ENCODE measurements around the gene CMYA5. TPM values are rescaled to one million over a fixed set of nuclear protein-coding genes. Genes with fewer than 3 reads are reported as not detected.

Gene CMYA5
- total RNA-seq, 4 donors from 2014 or later: 3,049 to 3,867 (median 3,338) TPM

- ATAC-seq (no peak), DNase-seq (no peak)
- Histone ChIP-seq H3K4me3 (no peak overlapping the region), H3K9me3 (no peaks in the 10 kb centered on the region), H3K27ac (no peak overlapping the region), H3K27me3 (no peaks in the 10 kb centered on the region), H3K4me1 (peaks cover under 1% of the 10 kb centered on the region in 2 donors), H3K36me3 (peaks cover 0 to 14% of the 10 kb centered on the region in 2 donors)
- in situ Hi-C loops (cut with MboI; ENCODE audit: low sequenced_read_pairs in 4 of 4): no loop called here
- TF ChIP-seq, protein P1, sequence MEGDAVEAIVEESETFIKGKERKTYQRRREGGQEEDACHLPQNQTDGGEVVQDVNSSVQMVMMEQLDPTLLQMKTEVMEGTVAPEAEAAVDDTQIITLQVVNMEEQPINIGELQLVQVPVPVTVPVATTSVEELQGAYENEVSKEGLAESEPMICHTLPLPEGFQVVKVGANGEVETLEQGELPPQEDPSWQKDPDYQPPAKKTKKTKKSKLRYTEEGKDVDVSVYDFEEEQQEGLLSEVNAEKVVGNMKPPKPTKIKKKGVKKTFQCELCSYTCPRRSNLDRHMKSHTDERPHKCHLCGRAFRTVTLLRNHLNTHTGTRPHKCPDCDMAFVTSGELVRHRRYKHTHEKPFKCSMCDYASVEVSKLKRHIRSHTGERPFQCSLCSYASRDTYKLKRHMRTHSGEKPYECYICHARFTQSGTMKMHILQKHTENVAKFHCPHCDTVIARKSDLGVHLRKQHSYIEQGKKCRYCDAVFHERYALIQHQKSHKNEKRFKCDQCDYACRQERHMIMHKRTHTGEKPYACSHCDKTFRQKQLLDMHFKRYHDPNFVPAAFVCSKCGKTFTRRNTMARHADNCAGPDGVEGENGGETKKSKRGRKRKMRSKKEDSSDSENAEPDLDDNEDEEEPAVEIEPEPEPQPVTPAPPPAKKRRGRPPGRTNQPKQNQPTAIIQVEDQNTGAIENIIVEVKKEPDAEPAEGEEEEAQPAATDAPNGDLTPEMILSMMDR (IDR thresholded peaks at IDR 0.05 in 4 of 5, conservative IDR thresholded peaks at IDR 0.05 in 1 of 5): no peak
- no peak for TF ChIP-seq POLR2A (IDR thresholded peaks at IDR 0.05)
- intact Hi-C loops (cut with DNase I; ENCODE audit: low total_unique reads): no loop called here
Measured at GRCh38 chr5:79825802-79826201, 136.2 kb downstream of the CMYA5 start.

DNA sequence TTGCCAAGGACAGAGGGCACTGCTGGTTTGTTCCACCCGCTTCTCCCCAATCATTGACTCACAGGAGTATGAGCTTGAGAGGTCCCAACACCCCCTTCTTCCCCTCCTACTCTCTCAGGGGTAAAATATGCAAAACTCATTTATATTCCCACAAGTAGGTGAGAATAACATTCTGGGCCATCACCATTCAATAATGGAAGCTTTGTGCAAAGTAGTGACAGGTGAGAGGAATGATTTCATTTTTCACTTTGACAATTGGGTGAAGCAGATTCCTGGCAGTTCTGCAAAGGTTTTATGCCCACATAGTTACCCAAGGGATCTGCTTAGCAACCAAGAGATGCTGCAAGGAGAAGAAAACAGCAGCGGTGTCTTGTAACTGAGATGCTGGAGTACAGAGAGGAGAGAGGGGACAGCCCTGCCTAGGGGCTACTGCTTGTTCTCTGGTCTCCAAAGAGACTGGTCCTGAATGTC lies 137.6 kb downstream of the CMYA5 start:
- no peaks in the 10 kb centered on the region for H3K9me3 ChIP-seq
- no peak overlapping the region for H3K4me3 ChIP-seq
- no peaks in the 10 kb centered on the region for H3K27me3 ChIP-seq
- ATAC-seq (no peak), DNase-seq (no peak)
- H3K36me3 ChIP-seq: peaks cover 0 to 4% of the 10 kb centered on the region in 2 donors
- intact Hi-C loops (cut with DNase I; ENCODE audit: low total_unique reads): no loop called here
- peaks cover 14 to 15% of the 10 kb centered on the region in 2 donors for H3K4me1 ChIP-seq
- in situ Hi-C loops (cut with MboI; ENCODE audit: low sequenced_read_pairs in 4 of 4): no loop called here
- TF ChIP-seq, protein P1 (IDR thresholded peaks at IDR 0.05 in 4 of 5, conservative IDR thresholded peaks at IDR 0.05 in 1 of 5): no peak
- TF ChIP-seq POLR2A (IDR thresholded peaks at IDR 0.05): no peak
- no peak overlapping the region for H3K27ac ChIP-seq

DNA sequence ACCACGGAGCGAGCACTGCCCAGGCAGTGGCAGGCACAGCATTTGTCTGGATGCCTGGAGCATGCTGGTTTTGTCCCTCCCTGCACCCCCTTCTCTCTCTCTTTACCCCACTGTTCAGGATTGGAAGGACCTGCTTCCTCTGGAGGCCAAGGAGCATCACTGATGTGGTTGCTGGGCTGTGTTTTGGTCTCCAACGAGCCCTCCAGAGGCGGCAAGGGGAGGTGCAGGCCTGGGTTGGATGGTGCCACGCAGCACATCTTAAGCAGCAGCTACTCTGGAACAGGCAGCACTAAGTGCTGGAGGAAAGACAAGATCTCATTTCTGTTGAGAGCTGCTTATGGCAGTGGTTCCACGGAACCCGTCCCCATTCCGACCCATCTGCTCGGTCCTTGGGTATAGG lies 139.6 kb downstream of the CMYA5 start:
- no peak for ATAC-seq
- DNase-seq: no peak
- in situ Hi-C loops (cut with MboI; ENCODE audit: low sequenced_read_pairs in 4 of 4): no loop called here

DNA sequence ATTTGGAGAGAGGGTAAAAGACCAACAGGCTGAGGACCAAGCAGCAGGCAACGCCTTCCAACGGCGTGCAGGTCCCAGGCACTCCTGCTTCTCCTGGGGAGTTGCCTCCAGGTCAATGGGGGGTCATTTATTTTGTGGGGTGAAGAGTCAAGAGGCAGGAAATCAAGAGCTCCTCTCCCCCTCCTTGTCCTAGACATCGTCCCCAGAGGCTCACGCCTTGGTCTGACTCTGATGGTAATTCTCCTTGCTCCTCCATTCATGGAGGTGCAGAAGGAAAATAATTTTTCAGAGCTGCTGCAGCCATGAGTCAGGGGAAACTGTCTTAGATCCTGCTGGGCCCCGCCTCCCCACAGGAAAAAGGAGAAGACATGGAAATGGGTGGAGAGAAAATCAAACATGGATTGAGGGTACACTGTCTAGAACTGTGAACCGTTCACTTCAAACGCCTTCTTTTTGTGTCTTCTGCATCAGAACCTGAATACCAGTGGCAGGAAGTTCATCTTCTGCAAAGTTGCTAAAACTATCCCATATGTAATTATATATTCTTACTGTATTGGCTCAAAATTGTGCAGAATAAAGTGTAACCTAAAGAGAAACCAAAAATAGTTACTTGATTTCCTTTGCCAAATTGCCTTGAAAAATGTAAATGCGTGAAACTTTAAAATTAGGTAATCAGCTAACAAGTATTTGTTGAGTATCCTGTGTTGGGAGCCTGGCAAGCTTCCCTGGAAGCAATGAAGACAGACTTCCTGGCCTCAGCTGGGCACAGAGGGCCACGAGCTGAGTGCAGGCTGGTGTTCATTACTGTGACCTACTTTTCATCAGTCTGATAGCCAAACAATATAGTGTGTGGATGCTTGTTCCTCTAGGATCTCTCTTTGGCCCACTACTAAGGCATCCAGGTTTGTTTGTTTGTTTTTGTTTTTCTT lies 142.0 kb downstream of the CMYA5 start:
- DNase-seq: peak; percentile 72 to 88
- H3K9me3 ChIP-seq: no peaks in the 10 kb centered on the region
- intact Hi-C loops (cut with DNase I; ENCODE audit: low total_unique reads) (loop anchor here (5.0 to 10.0 kb wide), 2 partner anchors 47 to 219 kb away; partner anchors contain the start of gene TENT2), in situ Hi-C loops (cut with MboI; ENCODE audit: low sequenced_read_pairs in 4 of 4) (no loop called here)
- H3K36me3 ChIP-seq: no peaks in the 10 kb centered on the region
- peak; percentile 72 to 76 for ATAC-seq
- H3K27ac ChIP-seq: peak overlapping the region; percentile 59 to 72 (median 68)
- H3K4me3 ChIP-seq: no peak overlapping the region
- no peaks in the 10 kb centered on the region for H3K27me3 ChIP-seq
- H3K4me1 ChIP-seq: peaks cover 42 to 47% of the 10 kb centered on the region in 2 donors
- TF ChIP-seq POLR2A (IDR thresholded peaks at IDR 0.05): no peak
- TF ChIP-seq, protein P1 (IDR thresholded peaks at IDR 0.05 in 4 of 5, conservative IDR thresholded peaks at IDR 0.05 in 1 of 5): no peak

More for the DNA sequence above, 139.6 kb downstream of the CMYA5 start:
- Histone ChIP-seq H3K27me3 (no peaks in the 10 kb centered on the region), H3K4me1 (peaks cover 33 to 35% of the 10 kb centered on the region in 2 donors), H3K4me3 (no peak overlapping the region), H3K9me3 (no peaks in the 10 kb centered on the region), H3K36me3 (no peaks in the 10 kb centered on the region), H3K27ac (peak overlapping the region in 1 of 4 donors; percentile 69)
- intact Hi-C loops (cut with DNase I; ENCODE audit: low total_unique reads): no loop called here
- TF ChIP-seq, protein P1 (IDR thresholded peaks at IDR 0.05 in 4 of 5, conservative IDR thresholded peaks at IDR 0.05 in 1 of 5): peak in 2 of 5 experiments; percentile 23 to 38
- TF ChIP-seq POLR2A (IDR thresholded peaks at IDR 0.05): no peak
